Ishikawa (cell line): ENCODE measurements around the gene OR8A1.

Experiments used
- CEBPB ChIP-seq: IDR thresholded peaks from 2 replicates; pipeline ENCODE4 v1.6.1; 2012
- CREB1 ChIP-seq: IDR thresholded peaks from 2 replicates; pipeline ENCODE4 v1.6.1; 2012; ENCODE audit warnings: low read depth
- EGR1 ChIP-seq: IDR thresholded peaks from 2 replicates; pipeline ENCODE4 v1.6.1; 2012
- EP300 ChIP-seq: IDR thresholded peaks from 2 replicates; pipeline ENCODE4 v1.6.1; 2012; ENCODE audit warnings: borderline replicate concordance
- NFIC ChIP-seq: IDR thresholded peaks from 2 replicates; pipeline ENCODE4 v1.6.1; 2012
- RAD21 ChIP-seq: IDR thresholded peaks from 2 replicates; pipeline ENCODE4 v1.6.1; 2012; ENCODE audit warnings: low read depth
- TAF1 ChIP-seq: IDR thresholded peaks from 2 replicates; pipeline ENCODE4 v1.6.1; 2012; ENCODE audit warnings: low read depth, mild to moderate bottlenecking
- TCF12 ChIP-seq: IDR thresholded peaks from 2 replicates; pipeline ENCODE4 v1.6.1; 2012; ENCODE audit warnings: low read depth
- TEAD4 ChIP-seq: IDR thresholded peaks from 2 replicates; pipeline ENCODE4 v1.6.1; 2012
- ZBTB7A ChIP-seq: IDR thresholded peaks from 2 replicates; pipeline ENCODE4 v1.6.1; 2012; ENCODE audit warnings: low read depth
- TF ChIP-seq, protein P1 (sequence below): IDR thresholded peaks from 2 replicates; pipeline ENCODE4 v1.6.1; 2012; ENCODE audit warnings: low read depth, mild to moderate bottlenecking
- TF ChIP-seq, protein P2 (sequence below): IDR thresholded peaks from 2 replicates; pipeline ENCODE4 v1.6.1; 2012
- TF ChIP-seq, protein P3 (sequence below): IDR thresholded peaks from 2 replicates; pipeline ENCODE4 v1.6.1; 2012

DNA sequence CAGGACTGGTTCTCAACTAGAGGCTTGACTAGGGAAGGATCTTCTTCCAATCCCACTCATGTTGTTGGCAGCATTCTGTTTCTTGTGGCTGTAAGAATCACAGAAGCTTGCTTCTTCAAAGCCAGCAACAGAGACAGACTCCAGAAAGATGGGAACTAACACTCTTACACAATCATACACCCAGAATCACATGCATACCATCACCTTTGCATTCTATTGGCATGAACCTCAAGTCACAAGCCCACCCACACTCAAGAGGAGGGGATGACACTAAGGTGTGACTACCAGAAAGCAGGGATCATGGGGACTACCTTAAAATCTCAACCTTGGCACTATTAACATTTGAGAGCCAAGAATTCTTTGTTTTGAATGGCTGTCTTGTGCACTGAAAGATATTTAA lies 27.8 kb downstream of the OR8A1 start:
- TF ChIP-seq CEBPB (no peak), TCF12 (no peak), CREB1 (no peak), NFIC (no peak), RAD21 (no peak), ZBTB7A (no peak), TAF1 (no peak), EP300 (no peak), EGR1 (no peak), TEAD4 (no peak)
- TF ChIP-seq, protein P1, sequence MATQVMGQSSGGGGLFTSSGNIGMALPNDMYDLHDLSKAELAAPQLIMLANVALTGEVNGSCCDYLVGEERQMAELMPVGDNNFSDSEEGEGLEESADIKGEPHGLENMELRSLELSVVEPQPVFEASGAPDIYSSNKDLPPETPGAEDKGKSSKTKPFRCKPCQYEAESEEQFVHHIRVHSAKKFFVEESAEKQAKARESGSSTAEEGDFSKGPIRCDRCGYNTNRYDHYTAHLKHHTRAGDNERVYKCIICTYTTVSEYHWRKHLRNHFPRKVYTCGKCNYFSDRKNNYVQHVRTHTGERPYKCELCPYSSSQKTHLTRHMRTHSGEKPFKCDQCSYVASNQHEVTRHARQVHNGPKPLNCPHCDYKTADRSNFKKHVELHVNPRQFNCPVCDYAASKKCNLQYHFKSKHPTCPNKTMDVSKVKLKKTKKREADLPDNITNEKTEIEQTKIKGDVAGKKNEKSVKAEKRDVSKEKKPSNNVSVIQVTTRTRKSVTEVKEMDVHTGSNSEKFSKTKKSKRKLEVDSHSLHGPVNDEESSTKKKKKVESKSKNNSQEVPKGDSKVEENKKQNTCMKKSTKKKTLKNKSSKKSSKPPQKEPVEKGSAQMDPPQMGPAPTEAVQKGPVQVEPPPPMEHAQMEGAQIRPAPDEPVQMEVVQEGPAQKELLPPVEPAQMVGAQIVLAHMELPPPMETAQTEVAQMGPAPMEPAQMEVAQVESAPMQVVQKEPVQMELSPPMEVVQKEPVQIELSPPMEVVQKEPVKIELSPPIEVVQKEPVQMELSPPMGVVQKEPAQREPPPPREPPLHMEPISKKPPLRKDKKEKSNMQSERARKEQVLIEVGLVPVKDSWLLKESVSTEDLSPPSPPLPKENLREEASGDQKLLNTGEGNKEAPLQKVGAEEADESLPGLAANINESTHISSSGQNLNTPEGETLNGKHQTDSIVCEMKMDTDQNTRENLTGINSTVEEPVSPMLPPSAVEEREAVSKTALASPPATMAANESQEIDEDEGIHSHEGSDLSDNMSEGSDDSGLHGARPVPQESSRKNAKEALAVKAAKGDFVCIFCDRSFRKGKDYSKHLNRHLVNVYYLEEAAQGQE: no peak
- TF ChIP-seq, protein P2, sequence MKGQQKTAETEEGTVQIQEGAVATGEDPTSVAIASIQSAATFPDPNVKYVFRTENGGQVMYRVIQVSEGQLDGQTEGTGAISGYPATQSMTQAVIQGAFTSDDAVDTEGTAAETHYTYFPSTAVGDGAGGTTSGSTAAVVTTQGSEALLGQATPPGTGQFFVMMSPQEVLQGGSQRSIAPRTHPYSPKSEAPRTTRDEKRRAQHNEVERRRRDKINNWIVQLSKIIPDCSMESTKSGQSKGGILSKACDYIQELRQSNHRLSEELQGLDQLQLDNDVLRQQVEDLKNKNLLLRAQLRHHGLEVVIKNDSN: no peak
- TF ChIP-seq, protein P3, sequence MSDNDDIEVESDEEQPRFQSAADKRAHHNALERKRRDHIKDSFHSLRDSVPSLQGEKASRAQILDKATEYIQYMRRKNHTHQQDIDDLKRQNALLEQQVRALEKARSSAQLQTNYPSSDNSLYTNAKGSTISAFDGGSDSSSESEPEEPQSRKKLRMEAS: no peak
